NCI-H774 (cell line): ENCODE results near the gene PPP1R3C.

Experiments used
- DNase-seq: peaks from one replicate; lab custom pipeline; 2025; lab: John Stamatoyannopoulos, UW

PPP1R3C gene

GRCh38 chr10:91632671-91633550 is at the start of gene PPP1R3C:
Gene PPP1R3C (minus strand): TSS chr10:91633071. CDS start chr10:91632969, 102 bp downstream.
- peak; percentile 81 for DNase-seq

GRCh38 chr10:91681361-91682276 is 48.7 kb upstream of the PPP1R3C start:
- no peak for DNase-seq

GRCh38 chr10:91680487-91680886 is 47.6 kb upstream of the PPP1R3C start:
- no peak for DNase-seq

DNA sequence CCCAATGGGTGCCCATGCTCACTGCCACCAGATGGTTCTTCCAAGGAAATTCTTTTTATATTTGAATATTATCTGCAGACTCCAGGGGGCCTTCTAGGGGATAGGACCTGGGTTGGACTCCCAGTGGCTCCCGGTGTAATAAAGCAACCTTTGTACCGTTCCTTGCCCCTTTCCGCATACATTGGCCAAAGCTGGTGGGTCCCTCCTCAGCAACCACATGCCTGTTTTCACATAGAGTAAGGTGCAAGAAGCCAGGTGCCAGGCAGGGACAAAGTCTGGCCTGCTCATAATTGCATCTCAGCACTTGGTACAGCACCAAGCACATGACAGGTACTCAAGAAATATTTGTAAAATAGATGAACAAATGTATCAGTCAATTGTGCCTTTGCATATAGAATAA is 46.4 kb upstream of the PPP1R3C start:
- no peak for DNase-seq

GRCh38 chr10:91677911-91678310 is 45.0 kb upstream of the PPP1R3C start:
- DNase-seq, result no peak

DNA sequence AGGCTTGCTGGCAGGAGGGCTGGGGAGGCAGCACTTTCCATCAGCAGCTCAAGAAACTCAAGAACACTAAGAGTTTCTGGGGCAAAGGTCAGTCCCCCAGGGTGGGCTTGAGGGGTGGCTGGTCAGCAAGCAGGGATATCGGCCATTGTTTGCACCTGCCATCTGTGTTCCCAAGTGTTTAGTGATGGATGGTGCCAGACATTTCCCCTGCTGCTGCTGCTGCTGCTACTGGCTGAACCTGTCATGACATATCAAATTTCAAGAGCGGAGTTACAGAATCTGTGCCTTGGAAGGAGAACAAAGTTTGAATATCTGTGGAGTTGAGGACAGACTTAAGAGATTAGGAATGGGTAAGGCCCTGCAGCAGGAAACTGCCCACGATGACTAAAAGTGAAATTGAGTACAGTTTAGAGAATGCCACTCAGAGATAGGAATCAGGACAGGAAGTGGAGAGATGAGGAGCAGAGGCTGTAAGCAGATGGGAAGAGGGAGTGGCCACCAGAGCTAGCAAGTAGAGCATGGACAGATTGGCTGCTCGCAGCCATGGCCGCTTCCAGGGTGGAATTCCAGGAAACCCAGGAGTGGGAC is 39.2 kb upstream of the PPP1R3C start:
- DNase-seq, result no peak

DNA sequence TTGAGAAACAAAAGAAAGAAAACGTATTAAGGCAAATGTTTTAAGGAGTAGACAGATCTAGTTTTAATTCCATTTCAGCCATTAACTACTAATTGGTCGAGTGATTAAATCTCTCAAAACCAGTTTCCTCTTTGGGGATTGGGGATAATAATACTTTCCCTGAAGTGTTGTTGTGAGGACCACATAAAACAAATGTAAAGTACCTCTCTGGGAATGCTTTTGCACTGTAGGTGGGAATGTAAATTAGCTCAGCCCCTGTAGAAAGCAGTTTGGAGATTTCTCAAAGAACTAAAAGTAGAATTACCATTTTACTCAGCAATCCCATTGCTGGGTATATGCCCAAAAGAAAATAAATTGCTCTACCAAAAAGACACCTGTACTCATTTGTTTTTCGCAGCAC is 36.0 kb upstream of the PPP1R3C start:
- no peak for DNase-seq

DNA sequence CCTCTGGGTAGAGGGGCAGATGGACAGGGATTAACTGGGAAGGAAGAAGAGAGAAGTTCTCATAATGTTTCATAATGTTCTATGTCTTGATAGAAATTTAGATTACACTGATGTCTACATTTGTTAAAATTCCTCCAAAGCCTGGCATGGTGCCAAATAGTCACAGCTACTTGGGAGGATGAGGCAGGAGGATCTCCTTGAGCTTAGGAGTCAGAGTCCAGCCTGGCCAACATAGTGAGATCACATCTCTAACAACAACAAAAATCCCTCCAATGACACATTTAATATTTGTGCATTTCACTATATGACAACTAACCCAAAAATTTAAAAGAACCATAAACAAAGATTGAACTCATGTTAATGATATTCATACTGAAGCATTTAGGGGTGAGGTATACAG is 33.0 kb upstream of the PPP1R3C start:
- no peak for DNase-seq

DNA sequence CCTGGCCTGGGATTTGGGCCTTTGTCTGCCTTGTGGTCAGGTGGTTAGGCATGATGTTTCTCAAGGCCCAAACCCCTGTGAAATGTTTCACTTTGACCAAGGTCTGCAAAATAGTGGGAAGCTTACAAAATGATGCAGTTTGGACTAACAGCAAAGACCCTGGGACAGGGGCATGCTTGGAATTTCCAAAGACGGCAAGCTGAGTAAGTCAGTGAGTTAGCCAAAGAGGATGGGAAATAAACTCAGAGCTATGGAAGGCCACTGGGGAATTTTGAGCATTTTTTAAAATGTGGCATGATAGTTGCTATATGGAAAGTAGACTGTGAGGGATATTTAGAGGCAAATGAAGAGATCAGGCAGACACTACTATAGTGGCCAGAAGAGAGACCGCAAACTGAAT is 31.6 kb upstream of the PPP1R3C start:
- no peak for DNase-seq

DNA sequence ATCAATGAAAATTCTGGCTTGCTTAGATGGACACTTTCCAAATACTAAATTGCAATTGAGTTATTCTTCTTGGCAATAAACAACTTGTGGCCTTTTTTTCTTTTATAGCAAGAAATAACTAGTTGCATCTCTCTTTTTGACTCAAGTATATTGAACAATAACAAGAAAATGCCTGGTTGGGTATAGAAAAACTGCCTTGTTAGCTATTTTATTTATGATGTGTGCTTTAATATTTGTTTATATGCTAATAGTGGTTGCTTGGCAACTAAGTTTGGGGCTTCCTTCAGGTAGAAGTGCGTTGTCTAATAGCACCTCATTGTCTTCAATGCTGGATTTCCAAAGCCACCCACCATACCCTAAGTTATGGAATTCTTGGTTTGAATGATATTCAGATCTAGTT is 30.1 kb upstream of the PPP1R3C start:
- no peak for DNase-seq

- no peak for DNase-seq
Measured at GRCh38 chr10:91653219-91653870, 20.5 kb upstream of the PPP1R3C start.

DNA sequence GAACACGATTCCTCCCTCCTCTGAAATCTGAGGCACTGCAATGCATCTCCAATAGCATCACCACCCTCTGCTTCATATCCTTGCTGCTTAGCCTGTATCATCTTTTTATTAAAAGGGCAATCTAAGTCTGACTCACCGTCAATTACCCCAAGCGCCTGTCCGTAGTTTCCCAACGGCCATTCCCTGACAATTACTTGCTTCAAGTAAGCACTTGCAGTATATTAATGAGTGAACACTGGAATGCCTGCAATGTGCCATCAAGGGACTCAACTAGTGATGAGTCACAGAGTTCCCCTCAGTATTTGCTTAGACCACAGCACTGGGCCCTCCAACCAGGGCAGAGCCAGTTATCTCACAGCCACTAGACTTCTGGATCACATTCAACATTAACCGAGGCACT is 19.5 kb upstream of the PPP1R3C start:
- no peak for DNase-seq

GRCh38 chr10:91643700-91644099 is 10.8 kb upstream of the PPP1R3C start:
- DNase-seq, result no peak

DNA sequence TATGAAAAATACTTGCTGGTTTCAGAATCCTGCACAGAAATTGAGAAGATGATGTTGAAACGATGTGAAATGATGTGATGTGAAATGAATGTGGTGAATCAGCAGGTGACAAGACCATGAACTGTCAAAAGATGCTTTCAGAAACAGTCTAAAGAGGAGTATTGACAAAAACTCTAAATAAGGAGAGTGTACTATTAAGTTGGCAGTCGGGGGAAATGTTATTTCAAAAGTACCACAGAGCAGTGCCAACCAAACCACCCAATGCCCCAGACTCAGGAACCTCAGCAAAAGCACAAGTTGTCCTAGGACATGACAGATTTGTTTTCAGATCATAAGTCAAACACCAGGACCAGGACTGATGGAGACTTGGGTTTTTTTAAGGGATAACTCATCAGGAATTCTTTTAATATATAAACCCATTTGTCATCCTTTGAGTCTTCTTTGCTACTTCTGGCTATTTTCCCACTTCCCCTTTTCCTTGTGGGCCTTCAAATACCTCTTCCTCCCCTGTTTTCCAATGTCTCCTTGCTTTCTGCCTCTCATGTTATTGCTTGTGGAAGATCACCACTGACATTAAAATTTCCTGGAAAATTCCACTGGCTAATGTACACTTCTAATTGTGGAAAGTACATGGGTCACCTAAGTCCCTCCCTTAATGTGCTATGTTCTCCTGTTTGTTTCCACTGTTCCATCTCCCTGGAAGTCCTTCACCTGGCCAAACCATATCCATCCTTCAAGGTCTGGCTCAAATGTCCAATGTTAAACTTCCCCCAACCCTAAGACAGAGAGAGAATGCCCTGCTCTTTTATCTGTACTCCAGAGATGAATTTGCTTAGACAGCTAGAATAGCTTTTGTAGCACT is 10.2 kb upstream of the PPP1R3C start:
- DNase-seq, result no peak

DNA sequence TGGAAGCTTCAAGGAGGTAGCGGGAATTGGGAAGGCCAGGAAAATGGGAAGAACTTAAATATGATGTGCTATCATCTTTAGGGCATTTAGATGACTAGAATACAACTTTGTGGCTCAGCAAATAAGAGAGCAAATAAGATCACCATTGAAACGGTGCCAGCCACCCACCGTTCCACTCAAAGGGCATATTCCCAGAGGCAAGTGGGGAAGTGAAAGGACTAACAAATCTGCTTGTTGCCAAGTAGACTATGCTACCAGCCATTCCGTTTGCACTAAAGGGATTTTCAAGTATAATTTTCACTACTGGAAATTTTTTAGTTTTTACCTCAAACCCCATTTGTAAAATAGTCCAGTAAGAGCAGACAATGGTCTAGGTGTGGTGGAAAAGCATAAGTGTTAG is 4.0 kb upstream of the PPP1R3C start:
- DNase-seq, result no peak

DNA sequence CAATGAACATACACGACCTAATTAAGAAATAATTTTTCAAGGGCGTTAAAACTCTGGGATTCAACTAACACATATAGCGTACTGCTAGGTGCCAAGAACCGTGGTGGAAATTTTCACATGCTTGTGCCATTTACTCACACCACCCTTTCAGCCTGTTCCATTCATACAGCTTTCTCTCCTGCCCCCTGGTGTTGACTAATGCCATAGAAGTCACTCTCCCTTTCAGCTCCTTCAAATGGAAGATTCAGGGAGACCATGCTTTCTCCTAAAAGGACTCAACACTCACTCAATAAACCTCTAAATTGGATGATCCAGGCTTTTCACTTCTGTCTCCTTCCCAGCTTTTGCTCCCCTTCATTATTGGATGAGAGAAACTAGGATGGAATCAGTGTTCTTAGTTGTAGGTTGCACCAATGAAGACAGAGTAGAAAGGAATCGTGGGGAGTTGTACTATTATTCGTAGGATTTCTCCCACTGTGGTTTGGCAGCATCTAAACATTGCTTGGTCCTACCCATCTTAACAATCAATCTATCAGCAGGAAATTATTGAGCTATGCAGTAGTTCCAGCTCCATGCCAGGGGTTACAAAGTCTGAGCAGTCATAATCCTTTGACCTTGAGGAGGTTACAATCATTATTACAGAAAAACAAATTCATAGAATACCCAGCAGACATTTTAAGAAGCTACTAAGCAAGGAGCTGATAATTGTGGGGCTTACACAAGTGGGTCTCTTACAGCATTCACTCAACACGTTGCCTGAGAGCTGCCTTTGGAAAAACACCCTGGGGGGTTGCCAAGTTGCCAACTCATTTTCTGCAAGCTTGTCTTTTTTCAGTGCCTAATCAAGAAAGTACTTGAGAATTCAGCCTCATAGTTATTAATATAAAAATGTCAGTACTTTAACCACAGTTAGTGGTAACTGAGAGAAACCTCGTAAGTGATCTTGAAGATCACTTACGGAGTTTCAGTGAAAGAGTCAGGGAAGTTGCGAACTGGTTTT is 2.8 kb upstream of the PPP1R3C start:
- peak; percentile 62 for DNase-seq

- no peak for DNase-seq
Measured at GRCh38 chr10:91634898-91635297, 2.0 kb upstream of the PPP1R3C start.

- no peak for DNase-seq
Measured at GRCh38 chr10:91634246-91634645, 1.4 kb upstream of the PPP1R3C start.

DNA sequence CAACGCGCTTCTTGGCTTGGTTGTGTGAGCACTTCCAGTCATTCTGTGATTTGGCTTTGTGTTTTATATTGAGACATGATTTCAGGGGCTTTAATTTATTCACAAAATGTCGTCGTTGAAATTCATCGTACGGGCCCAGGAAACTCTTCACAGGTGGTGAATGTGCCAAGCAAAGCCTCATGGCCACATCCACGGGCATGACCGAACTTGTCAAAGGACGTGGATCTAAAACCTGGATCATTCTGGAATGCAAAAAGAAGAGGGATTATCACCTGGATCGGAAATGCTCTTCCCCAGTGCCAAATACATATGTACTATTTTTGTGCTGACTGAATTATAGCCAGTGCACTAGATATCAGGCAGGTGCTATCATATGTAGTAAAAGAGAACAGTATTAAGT is 2.2 kb downstream of the PPP1R3C start:
- no peak for DNase-seq
